CD14-positive monocyte (primary cell): ENCODE data around the gene SORBS1. TPM values are rescaled to one million over a fixed set of nuclear protein-coding genes. Genes with fewer than 3 reads are reported as not detected.
A peak's percentile ranks its signal among the peaks of the same experiment; 100 is the strongest.

Experiments used
- DNase-seq, 3 donors: peaks; one replicate each; pipeline ENCODE4 v3.0.0-alpha.2; 2011 to 2022
- H2AFZ ChIP-seq: 2 replicates; pipeline ENCODE4 v1.6.0; 2012; ENCODE audit warnings: mild to moderate bottlenecking, low read depth, low read length, inconsistent platforms; ENCODE audit not compliant: insufficient read depth, poor library complexity, severe bottlenecking
- H3K27ac ChIP-seq, 2 donors: 1 replicate in 1 of 2; 2 replicates in 1 of 2; pipeline ENCODE4 v1.5.1; 2012 to 2013; ENCODE audit warnings: low read length in 2 of 2, control low read depth in 1 of 2, inconsistent platforms in 1 of 2, low read depth in 1 of 2, mild to moderate bottlenecking in 1 of 2
- H3K27me3 ChIP-seq, 2 donors: one replicate each; pipeline versions ENCODE4 v1.6.0 to v1.6.1; 2011 to 2013; ENCODE audit warnings: low read length in 2 of 2; ENCODE audit not compliant: control insufficient read depth in 2 of 2, insufficient read depth in 2 of 2
- H3K36me3 ChIP-seq, 2 donors: replicated peaks in 1 of 2; 1 replicate in 1 of 2; 2 replicates in 1 of 2; pipeline versions ENCODE4 v1.5.1 to v1.6.1; 2012 to 2013; ENCODE audit warnings: low read length in 2 of 2, control low read depth in 1 of 2, inconsistent platforms in 1 of 2, mild to moderate bottlenecking in 1 of 2; ENCODE audit not compliant: insufficient read depth in 2 of 2, control insufficient read depth in 1 of 2
- H3K4me1 ChIP-seq, 2 donors: 1 replicate in 1 of 2; 2 replicates in 1 of 2; pipeline versions ENCODE4 v1.5.1 to v1.6.1; 2012 to 2013; ENCODE audit warnings: low read length in 2 of 2, control low read depth in 1 of 2, inconsistent platforms in 1 of 2, mild to moderate bottlenecking in 1 of 2, moderate library complexity in 1 of 2; ENCODE audit not compliant: insufficient read depth in 2 of 2, control insufficient read depth in 1 of 2
- H3K4me2 ChIP-seq: replicated peaks from 2 replicates; pipeline ENCODE3; 2012; ENCODE audit warnings: low read length, moderate library complexity, mild to moderate bottlenecking; ENCODE audit not compliant: poor library complexity, severe bottlenecking; ENCODE audit errors: extremely low read depth
- H3K4me3 ChIP-seq, 3 experiments: fragments of 200-600 bp in 1 of 3; sonication (generic) in 1 of 3; replicated peaks in 1 of 3; 1 replicate in 2 of 3; 2 replicates in 1 of 3; pipeline ENCODE4 v1.5.1; 2011 to 2013; ENCODE audit warnings: low read length in 3 of 3, mild to moderate bottlenecking in 3 of 3, control low read depth in 2 of 3, low read depth in 2 of 3, inconsistent platforms in 1 of 3, moderate library complexity in 1 of 3
- H3K79me2 ChIP-seq: 2 replicates; pipeline ENCODE4 v1.6.0; 2012; ENCODE audit warnings: mild to moderate bottlenecking, control low read depth, inconsistent platforms, low read length, moderate library complexity; ENCODE audit not compliant: insufficient read depth
- H3K9ac ChIP-seq: 2 replicates; pipeline ENCODE4 v1.6.0; 2017; ENCODE audit warnings: low read length, mild to moderate bottlenecking; ENCODE audit not compliant: insufficient read depth, poor library complexity, severe bottlenecking
- H3K9me3 ChIP-seq, 2 donors: replicated peaks in 1 of 2; 1 replicate in 1 of 2; 2 replicates in 1 of 2; pipeline versions ENCODE4 v1.5.1 to v1.6.1; 2012 to 2013; ENCODE audit warnings: low read length in 2 of 2, control low read depth in 1 of 2; ENCODE audit not compliant: control insufficient read depth in 1 of 2, insufficient read depth in 1 of 2
- H4K20me1 ChIP-seq: 2 replicates; pipeline ENCODE4 v1.6.0; 2012; ENCODE audit warnings: mild to moderate bottlenecking, low read length, control low read depth, moderate library complexity; ENCODE audit not compliant: insufficient read depth
- H3K27ac Mint-ChIP-seq, 7 donors: one replicate each; pipeline ENCODE4 v1.8.0; 2020; ENCODE audit warnings: mild to moderate bottlenecking in 7 of 7, mixed read lengths in 7 of 7, moderate library complexity in 6 of 7, inconsistent platforms in 2 of 7
- H3K27me3 Mint-ChIP-seq, 3 donors: one replicate each; pipeline ENCODE4 v1.8.0; 2021 to 2022; ENCODE audit warnings: low read depth in 3 of 3, mild to moderate bottlenecking in 3 of 3, mixed read lengths in 3 of 3, moderate library complexity in 3 of 3, inconsistent platforms in 1 of 3
- H3K36me3 Mint-ChIP-seq, 2 donors: one replicate each; pipeline ENCODE4 v1.8.0; 2020; ENCODE audit warnings: mixed read lengths in 2 of 2, inconsistent platforms in 1 of 2, mild to moderate bottlenecking in 1 of 2
- H3K4me1 Mint-ChIP-seq: one replicate; pipeline ENCODE4 v1.8.0; 2020; ENCODE audit warnings: mild to moderate bottlenecking, mixed read lengths
- H3K4me3 Mint-ChIP-seq, 2 donors: one replicate each; pipeline ENCODE4 v1.8.0; 2020; ENCODE audit warnings: mild to moderate bottlenecking in 2 of 2, mixed read lengths in 2 of 2, moderate library complexity in 1 of 2
- H3K9me3 Mint-ChIP-seq, 7 donors: one replicate each; pipeline ENCODE4 v1.8.0; 2020 to 2022; ENCODE audit warnings: mixed read lengths in 7 of 7, mild to moderate bottlenecking in 6 of 7, moderate library complexity in 6 of 7, inconsistent platforms in 2 of 7
- WGBS: methylation state at CpG from one replicate; pipeline ENCODE4 v1.1.5; 2013; ENCODE audit warnings: missing lambda C conversion rate; ENCODE audit not compliant: insufficient coverage; 5-methylcytosine and 5-hydroxymethylcytosine counted together
- intact Hi-C, 2 donors: fragments of 100-400 bp; cut with micrococcal nuclease; formaldehyde crosslinking; loops; one replicate each; pipeline versions ENCODE4 v1.15.0 to v1.15.1; 2023
- polyA plus RNA-seq, 3 donors: library from polyadenylated mRNA; depleted of rRNA in 1 of 3; unstranded in 2 of 3; stranded (reverse) in 1 of 3; fragments of 300-500 nt in 2 of 3; fragments of >200 nt in 1 of 3; fragmentation: Illumina TruSeq in 2 of 3; gene quantifications; 1 replicate in 2 of 3; 2 replicates in 1 of 3; pipeline ENCODE4 v1.2.3, GENCODE V29; 2012 to 2021
- TF ChIP-seq, protein P1 (sequence below): fragments of 200-600 bp; IDR thresholded peaks from one replicate; pipeline ENCODE4 v1.8.0; 2022; ENCODE audit warnings: antibody characterized with exemption, mild to moderate bottlenecking

The SORBS1 gene
- polyA plus RNA-seq, 3 donors: 0.08 to 0.15 TPM; not detected in 1

GRCh38 chr10:95601116-95601719, 40.0 kb upstream of the SORBS1 start:
- H3K36me3 Mint-ChIP-seq: peaks cover 7 to 12% of the 10 kb centered on the region in 2 donors
- no peak overlapping the region for H3K27ac Mint-ChIP-seq
- peak; percentile 32 to 53 (median 44) for DNase-seq
- H3K27me3 ChIP-seq: no peaks in the 10 kb centered on the region
- no peaks in the 10 kb centered on the region for H3K4me1 Mint-ChIP-seq
- no peak overlapping the region for H3K4me3 ChIP-seq
- no peak overlapping the region for H3K9ac ChIP-seq
- intact Hi-C loops: loop anchor here (1.0 to 5.0 kb wide), 2 partner anchors 169 to 171 kb away; no protein-coding TSS in a partner anchor
- no peak overlapping the region for H2AFZ ChIP-seq
- WGBS: 61% methylated on average over 3 of the region's 6 CpGs
- no peak overlapping the region for H3K4me2 ChIP-seq
- no peaks in the 10 kb centered on the region for H3K79me2 ChIP-seq
- H4K20me1 ChIP-seq: no peaks in the 10 kb centered on the region
- no peaks in the 10 kb centered on the region for H3K4me1 ChIP-seq
- H3K9me3 Mint-ChIP-seq: no peaks in the 10 kb centered on the region
- H3K4me3 Mint-ChIP-seq: no peak overlapping the region
- H3K27me3 Mint-ChIP-seq: peaks cover 2 to 5% (median 5%) of the 10 kb centered on the region in 3 donors
- H3K9me3 ChIP-seq: no peaks in the 10 kb centered on the region
- TF ChIP-seq, protein P1, sequence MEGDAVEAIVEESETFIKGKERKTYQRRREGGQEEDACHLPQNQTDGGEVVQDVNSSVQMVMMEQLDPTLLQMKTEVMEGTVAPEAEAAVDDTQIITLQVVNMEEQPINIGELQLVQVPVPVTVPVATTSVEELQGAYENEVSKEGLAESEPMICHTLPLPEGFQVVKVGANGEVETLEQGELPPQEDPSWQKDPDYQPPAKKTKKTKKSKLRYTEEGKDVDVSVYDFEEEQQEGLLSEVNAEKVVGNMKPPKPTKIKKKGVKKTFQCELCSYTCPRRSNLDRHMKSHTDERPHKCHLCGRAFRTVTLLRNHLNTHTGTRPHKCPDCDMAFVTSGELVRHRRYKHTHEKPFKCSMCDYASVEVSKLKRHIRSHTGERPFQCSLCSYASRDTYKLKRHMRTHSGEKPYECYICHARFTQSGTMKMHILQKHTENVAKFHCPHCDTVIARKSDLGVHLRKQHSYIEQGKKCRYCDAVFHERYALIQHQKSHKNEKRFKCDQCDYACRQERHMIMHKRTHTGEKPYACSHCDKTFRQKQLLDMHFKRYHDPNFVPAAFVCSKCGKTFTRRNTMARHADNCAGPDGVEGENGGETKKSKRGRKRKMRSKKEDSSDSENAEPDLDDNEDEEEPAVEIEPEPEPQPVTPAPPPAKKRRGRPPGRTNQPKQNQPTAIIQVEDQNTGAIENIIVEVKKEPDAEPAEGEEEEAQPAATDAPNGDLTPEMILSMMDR: peak; percentile 83
- no peak overlapping the region for H3K27ac ChIP-seq
- peaks cover 6 to 15% of the 10 kb centered on the region in 2 donors for H3K36me3 ChIP-seq

DNA sequence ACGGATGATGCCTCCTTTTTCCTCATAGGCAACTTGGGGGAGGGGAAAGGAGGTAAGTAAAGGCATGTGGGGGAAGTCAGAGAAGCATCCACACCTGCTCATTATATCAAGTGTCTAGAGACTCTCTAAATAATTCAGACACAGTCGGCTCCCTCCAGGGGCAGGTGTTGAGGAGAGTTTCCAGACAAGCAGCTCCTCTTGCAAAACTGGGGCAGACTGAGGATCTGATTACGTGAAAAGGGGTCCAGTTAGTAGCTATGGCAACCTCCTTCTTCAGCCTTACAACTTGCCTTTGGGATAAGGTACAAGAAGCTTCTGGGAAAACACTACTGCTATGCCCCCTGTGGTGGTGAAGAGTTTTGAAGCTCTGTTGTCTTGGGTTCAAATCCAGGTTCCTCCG, 39.0 kb upstream of the SORBS1 start:
- Histone ChIP-seq H3K79me2 (no peaks in the 10 kb centered on the region), H3K9me3 (no peaks in the 10 kb centered on the region), H3K27ac (no peak overlapping the region), H3K4me3 (no peak overlapping the region), H3K27me3 (no peaks in the 10 kb centered on the region), H3K4me2 (no peak overlapping the region), H3K36me3 (peaks cover 0 to 4% of the 10 kb centered on the region in 2 donors), H4K20me1 (no peaks in the 10 kb centered on the region), H3K4me1 (no peaks in the 10 kb centered on the region), H3K9ac (no peak overlapping the region), H2AFZ (no peak overlapping the region)
- no peak for DNase-seq
- WGBS: no CpG with 5 or more reads among the region's 4 CpGs
- Mint-ChIP-seq H3K4me3 (no peak overlapping the region), H3K36me3 (peaks cover 2% of the 10 kb centered on the region in 2 donors), H3K27me3 (peaks cover 2 to 6% (median 5%) of the 10 kb centered on the region in 3 donors), H3K9me3 (peaks cover 0 to 5% (median 0%) of the 10 kb centered on the region in 7 donors), H3K4me1 (no peaks in the 10 kb centered on the region), H3K27ac (no peak overlapping the region)
- TF ChIP-seq, protein P1: no peak
- intact Hi-C loops: loop anchor here in 1 of 2 donors (5.0 kb wide), 1 partner anchor 168 kb away; no protein-coding TSS in a partner anchor
